Ramos (cell line): ENCODE data around the gene TEX261.

ENCODE experiments used
- in situ Hi-C: fragments of 300-500 bp; cut with MboI; formaldehyde crosslinking; loops from one replicate; pipeline ENCODE4 v1.14.3; 2022; ENCODE audit warnings: low sequenced_read_pairs; ENCODE audit not compliant: unreplicated experiment

Gene TEX261

DNA sequence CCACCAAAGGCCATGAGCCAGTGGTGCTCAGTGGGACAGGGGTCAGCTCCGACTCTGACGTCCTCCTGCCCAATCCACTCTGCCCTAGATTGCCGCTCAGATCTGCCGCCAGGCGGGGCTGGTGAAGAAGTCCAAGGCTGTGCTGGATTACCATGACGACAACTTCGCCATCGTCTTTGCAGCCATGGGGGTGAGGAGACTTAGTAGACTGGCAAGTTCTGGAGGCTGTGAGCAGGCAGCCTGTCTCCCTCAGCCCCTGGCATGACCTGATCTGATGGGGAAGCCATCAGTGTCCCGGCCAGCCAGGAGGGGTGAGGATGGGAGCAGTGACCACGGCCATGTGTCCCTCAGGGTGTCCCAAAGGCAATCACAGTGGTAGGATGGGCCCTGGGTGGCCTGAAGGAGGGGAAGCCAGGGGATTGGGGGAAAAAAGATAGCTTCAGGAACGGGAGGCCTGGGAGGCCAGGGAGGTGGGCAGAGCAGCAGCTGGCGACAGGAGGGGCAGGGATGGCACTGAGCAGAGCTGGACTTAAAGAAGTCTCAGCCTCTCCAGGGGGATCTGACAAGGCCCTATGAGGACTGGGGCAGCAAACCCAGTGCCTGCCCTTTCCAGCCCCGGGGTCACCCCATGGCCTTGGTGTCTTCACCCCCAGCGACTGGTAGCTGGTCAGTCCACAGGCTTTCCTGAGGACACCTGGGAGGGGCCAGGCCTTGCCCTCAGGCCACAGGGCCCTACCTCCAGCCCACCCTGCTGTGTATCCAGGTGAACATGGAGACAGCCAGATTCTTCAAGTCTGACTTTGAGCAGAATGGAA, 33.6 kb downstream of the TEX261 start:
- in situ Hi-C loops, result no loop called here

- in situ Hi-C loops, result no loop called here
Observed at GRCh38 chr2:70959851-70960832, 34.5 kb downstream of the TEX261 start.

DNA sequence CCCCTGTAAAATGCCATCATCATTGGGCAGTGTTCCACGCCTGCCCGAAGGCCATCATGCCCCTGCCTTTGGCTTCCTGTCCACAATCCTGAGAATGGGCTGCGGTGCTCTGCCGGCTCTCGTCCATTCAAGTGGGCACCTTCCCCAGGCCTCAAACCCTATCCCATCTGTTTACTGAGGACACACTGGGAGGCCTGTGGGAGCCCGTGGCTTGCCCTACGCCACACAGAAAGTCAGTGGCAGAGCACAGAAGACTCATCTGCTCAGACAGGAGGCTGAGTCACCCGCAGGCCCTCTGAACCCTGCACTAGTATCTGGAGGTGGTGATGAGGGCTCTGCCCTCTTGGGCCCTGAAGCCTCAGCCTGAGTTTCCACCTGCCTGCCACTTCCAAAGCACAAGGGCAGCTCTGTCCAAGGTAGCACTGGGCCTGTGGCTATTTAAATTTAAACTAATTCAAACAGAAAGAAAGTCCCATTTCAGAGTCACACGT, 35.4 kb downstream of the TEX261 start:
- in situ Hi-C loops, result no loop called here

DNA sequence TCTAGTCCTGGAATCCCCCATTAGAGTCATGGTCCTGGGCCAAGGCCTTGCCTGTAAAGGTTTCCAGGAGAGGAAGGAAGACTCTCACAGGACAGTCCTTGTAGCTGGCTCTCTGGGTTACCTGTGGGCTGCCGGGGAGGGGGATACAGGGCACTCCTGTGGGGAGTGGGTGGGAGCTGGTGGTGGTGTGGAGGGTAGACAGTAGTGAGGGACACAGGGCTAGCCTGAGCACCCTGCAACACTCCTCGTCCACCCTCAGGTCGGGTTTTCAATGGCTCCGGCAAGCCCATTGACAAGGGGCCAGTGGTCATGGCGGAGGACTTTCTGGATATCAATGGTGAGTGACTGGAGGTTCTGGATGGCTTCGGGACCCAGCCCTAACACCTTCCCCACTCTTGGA, 35.9 kb downstream of the TEX261 start:
- in situ Hi-C loops, result no loop called here

GRCh38 chr2:70957798-70958197, 36.9 kb downstream of the TEX261 start:
- in situ Hi-C loops, result no loop called here

- in situ Hi-C loops, result no loop called here
Observed at GRCh38 chr2:70956141-70956540, 38.5 kb downstream of the TEX261 start.

DNA sequence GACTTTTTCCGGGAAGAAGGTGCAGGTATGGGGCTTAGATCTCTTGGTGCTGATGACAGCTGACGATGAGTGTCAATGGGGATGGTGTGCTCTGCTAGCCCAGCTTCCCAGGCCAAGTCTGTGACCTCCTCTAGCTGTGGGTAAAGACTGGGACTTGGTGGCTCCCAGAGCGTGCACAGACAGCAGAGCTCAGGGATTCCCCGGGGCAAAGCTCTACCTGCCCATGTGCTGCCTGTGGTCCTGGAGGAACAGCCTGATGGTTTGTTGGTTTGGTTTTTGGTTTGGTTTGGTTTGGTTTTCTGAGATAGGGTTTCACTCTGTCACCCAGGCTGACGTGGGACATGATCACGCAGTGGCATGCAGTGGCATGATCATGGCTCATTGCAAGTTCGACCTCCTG, 39.8 kb downstream of the TEX261 start:
- in situ Hi-C loops, result no loop called here

DNA sequence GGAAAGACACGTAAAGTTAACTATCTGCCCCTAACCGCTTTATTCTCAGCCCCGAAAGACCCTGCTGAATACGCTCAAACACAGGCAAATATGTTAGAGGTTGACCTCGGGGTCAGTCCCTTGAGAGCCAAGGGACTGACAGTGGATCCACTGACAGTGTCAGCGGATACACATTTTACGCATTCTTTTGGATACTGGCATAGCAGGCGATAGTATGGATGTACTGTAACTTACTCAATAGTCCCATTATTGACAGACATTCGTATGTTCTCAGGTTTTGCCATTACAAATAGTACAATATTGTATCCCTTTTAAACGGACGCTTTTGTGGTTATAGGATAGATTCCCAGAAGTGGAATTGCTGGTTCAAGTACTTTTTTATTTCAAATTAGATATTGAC, 45.6 kb downstream of the TEX261 start:
- in situ Hi-C loops, result loop anchor here (25.0 kb wide), 1 partner anchor 637 kb away; the partner anchor contains the start of gene FAM136A

GRCh38 chr2:70948337-70949003, 46.2 kb downstream of the TEX261 start:
- in situ Hi-C loops, result loop anchor here (25.0 kb wide), 1 partner anchor 636 kb away; the partner anchor contains the start of gene FAM136A

DNA sequence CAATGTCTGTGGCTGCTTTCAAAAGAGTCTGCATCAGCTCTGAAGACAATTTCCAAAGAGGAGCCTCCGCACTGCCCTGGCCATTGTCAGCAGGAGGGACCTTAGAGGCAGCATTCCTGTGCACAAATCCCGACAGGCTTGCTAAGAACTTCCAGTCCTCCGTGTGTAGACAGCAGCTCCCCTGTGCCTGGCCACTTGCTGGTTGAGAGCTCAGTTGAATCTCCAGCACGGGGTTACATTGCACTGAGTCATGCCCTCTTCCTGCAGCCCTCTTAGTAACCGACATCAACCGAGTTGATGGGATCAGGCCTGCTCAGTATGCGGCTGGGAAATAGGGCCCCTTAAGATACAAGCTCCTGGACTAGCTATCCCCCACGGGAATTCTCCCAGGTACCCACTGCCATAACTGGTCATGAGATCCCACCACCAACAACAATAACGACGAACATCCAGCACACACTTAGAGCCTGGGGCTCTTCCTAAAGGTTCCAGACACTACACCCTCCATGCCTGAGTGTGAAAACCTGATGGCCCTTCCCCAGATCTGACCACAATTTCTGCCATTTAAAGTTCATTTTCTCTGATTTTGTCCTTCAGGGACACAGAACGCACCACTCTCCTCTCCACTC, 47.0 kb downstream of the TEX261 start:
- in situ Hi-C loops, result loop anchor here (25.0 kb wide), 1 partner anchor 635 kb away; the partner anchor contains the start of gene FAM136A

- in situ Hi-C loops, result loop anchor here (25.0 kb wide), 1 partner anchor 635 kb away; the partner anchor contains the start of gene FAM136A
Observed at GRCh38 chr2:70946832-70947442, 47.7 kb downstream of the TEX261 start.

DNA sequence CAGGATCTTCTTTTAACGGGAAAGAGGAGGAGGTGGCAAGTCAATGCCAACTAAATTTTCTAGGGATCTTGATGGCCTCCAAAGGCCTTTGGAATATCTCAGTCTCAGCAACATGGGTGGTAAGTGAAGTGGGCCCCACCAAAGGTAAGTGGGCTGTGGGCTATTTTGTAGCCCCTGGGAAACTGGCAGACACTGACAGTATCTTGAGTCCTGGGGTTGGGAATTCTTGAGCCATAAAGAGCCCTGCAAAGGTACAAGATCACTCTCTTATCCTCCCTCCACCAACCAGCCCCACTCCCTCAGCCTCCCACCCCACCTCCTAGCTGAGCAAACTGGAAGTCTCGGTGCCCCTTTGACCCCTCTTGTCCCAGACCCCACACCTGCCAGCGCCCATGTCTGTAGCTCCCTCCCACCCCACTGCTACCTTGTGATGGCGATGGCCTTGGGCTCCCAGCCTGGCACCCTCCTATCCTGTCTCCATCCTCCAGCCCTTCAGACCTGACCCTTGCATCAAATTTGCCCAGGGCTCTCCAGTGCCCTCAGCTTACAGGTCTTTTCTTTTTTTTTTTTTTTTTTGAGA, 50.5 kb downstream of the TEX261 start:
- in situ Hi-C loops, result loop anchor here (5.0 to 25.0 kb wide), 2 partner anchors 67 to 632 kb away; partner anchors contain the start of gene FAM136A

GRCh38 chr2:70943205-70943871, 51.3 kb downstream of the TEX261 start:
- in situ Hi-C loops, result loop anchor here (5.0 to 25.0 kb wide), 2 partner anchors 66 to 631 kb away; partner anchors contain the start of gene FAM136A

- in situ Hi-C loops, result loop anchor here (5.0 to 25.0 kb wide), 2 partner anchors 65 to 630 kb away; partner anchors contain the start of gene FAM136A
Observed at GRCh38 chr2:70942396-70943204, 52.1 kb downstream of the TEX261 start.

DNA sequence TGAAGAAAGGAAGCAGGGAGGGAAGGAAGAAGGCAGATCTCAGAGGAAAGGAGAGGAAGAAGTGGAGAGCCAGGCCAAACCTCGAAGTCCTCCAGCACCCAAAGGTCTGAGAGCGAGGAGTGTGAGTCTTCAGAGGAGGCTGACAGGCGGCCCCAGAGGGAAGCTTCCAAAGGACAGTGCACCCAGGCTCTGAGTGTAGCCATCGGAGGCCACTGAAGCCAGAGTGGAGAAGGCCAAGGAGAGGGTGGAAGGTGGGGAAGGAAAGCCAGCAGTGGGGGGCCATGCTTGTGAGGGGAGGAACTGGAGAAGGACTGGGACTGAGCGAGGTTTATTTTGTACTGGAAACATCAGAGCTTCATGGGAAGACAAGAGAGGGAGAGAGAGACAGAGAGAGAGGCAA, 53.0 kb downstream of the TEX261 start:
- in situ Hi-C loops, result loop anchor here (5.0 to 25.0 kb wide), 2 partner anchors 64 to 629 kb away; partner anchors contain the start of gene FAM136A

- in situ Hi-C loops, result loop anchor here (5.0 to 25.0 kb wide), 2 partner anchors 64 to 629 kb away; partner anchors contain the start of gene FAM136A
Observed at GRCh38 chr2:70941186-70941585, 53.5 kb downstream of the TEX261 start.
